ENCODE measurements around the gene IGSF3. TPM values are rescaled to one million over a fixed set of nuclear protein-coding genes. Genes with fewer than 3 reads are reported as not detected.

IGSF3 gene
- polyA plus RNA-seq, 3 donors from 2014 or later: not detected

GRCh38 chr1:116697548-116698243 is 30.2 kb upstream of the IGSF3 start:
- Mint-ChIP-seq H3K4me3 (no peak overlapping the region), H3K36me3 (no peaks in the 10 kb centered on the region), H3K9me3 (no peaks in the 10 kb centered on the region), H3K27me3 (ENCODE audit: low read depth in 3 of 3) (peaks cover 0 to 4% (median 4%) of the 10 kb centered on the region in 3 donors), H3K27ac (peak overlapping the region in 1 of 6 donors; percentile 3), H3K4me1 (no peaks in the 10 kb centered on the region)
- no peak for DNase-seq

GRCh38 chr1:116694524-116694923 is 27.0 kb upstream of the IGSF3 start:
- Mint-ChIP-seq H3K36me3 (no peaks in the 10 kb centered on the region), H3K4me1 (no peaks in the 10 kb centered on the region), H3K27me3 (ENCODE audit: low read depth in 3 of 3) (peaks cover 4 to 10% (median 5%) of the 10 kb centered on the region in 3 donors), H3K4me3 (no peak overlapping the region), H3K9me3 (no peaks in the 10 kb centered on the region), H3K27ac (no peak overlapping the region)
- no peak for DNase-seq

GRCh38 chr1:116693759-116694480 is 26.4 kb upstream of the IGSF3 start:
- no peaks in the 10 kb centered on the region for H3K36me3 Mint-ChIP-seq
- H3K27ac Mint-ChIP-seq: no peak overlapping the region
- no peaks in the 10 kb centered on the region for H3K4me1 Mint-ChIP-seq
- no peak overlapping the region for H3K4me3 Mint-ChIP-seq
- no peaks in the 10 kb centered on the region for H3K9me3 Mint-ChIP-seq
- H3K27me3 Mint-ChIP-seq (ENCODE audit: low read depth in 3 of 3): peaks cover 4 to 10% (median 5%) of the 10 kb centered on the region in 3 donors
- DNase-seq: no peak

- Mint-ChIP-seq H3K4me3 (no peak overlapping the region), H3K4me1 (no peaks in the 10 kb centered on the region), H3K27me3 (ENCODE audit: low read depth in 3 of 3) (peaks cover 5 to 10% (median 5%) of the 10 kb centered on the region in 3 donors), H3K9me3 (no peaks in the 10 kb centered on the region), H3K27ac (no peak overlapping the region), H3K36me3 (no peaks in the 10 kb centered on the region)
- no peak for DNase-seq
These were observed 25.3 kb upstream of the IGSF3 start for GRCh38 chr1:116692879-116693278.

GRCh38 chr1:116690849-116691406 is 23.4 kb upstream of the IGSF3 start:
- H3K27ac Mint-ChIP-seq: no peak overlapping the region
- H3K4me1 Mint-ChIP-seq: no peaks in the 10 kb centered on the region
- peaks cover 5 to 10% (median 6%) of the 10 kb centered on the region in 3 donors for H3K27me3 Mint-ChIP-seq (ENCODE audit: low read depth in 3 of 3)
- H3K36me3 Mint-ChIP-seq: no peaks in the 10 kb centered on the region
- no peak for DNase-seq
- no peaks in the 10 kb centered on the region for H3K9me3 Mint-ChIP-seq
- no peak overlapping the region for H3K4me3 Mint-ChIP-seq

GRCh38 chr1:116690396-116690848 is 22.9 kb upstream of the IGSF3 start:
- Mint-ChIP-seq H3K27ac (no peak overlapping the region), H3K27me3 (ENCODE audit: low read depth in 3 of 3) (peaks cover 5 to 10% (median 6%) of the 10 kb centered on the region in 3 donors), H3K4me3 (no peak overlapping the region), H3K36me3 (no peaks in the 10 kb centered on the region), H3K4me1 (no peaks in the 10 kb centered on the region), H3K9me3 (no peaks in the 10 kb centered on the region)
- no peak for DNase-seq

- Mint-ChIP-seq H3K9me3 (no peaks in the 10 kb centered on the region), H3K4me3 (no peak overlapping the region), H3K27ac (no peak overlapping the region), H3K4me1 (no peaks in the 10 kb centered on the region), H3K27me3 (ENCODE audit: low read depth in 3 of 3) (peaks cover 3 to 6% (median 6%) of the 10 kb centered on the region in 3 donors), H3K36me3 (no peaks in the 10 kb centered on the region)
- no peak for DNase-seq
These were observed 19.3 kb upstream of the IGSF3 start for GRCh38 chr1:116686723-116687352.

GRCh38 chr1:116686175-116686574 is 18.6 kb upstream of the IGSF3 start:
- peaks cover 0 to 6% (median 2%) of the 10 kb centered on the region in 3 donors for H3K27me3 Mint-ChIP-seq (ENCODE audit: low read depth in 3 of 3)
- no peak overlapping the region for H3K4me3 Mint-ChIP-seq
- no peak overlapping the region for H3K27ac Mint-ChIP-seq

GRCh38 chr1:116684575-116684974 is 17.0 kb upstream of the IGSF3 start:
- Mint-ChIP-seq H3K36me3 (no peaks in the 10 kb centered on the region), H3K27ac (no peak overlapping the region), H3K27me3 (ENCODE audit: low read depth in 3 of 3) (peaks cover 0 to 9% (median 0%) of the 10 kb centered on the region in 3 donors), H3K9me3 (no peaks in the 10 kb centered on the region), H3K4me1 (no peaks in the 10 kb centered on the region), H3K4me3 (no peak overlapping the region)
- DNase-seq: no peak

More at GRCh38 chr1:116686175-116686574, 18.6 kb upstream of the IGSF3 start:
- H3K4me1 Mint-ChIP-seq: no peaks in the 10 kb centered on the region
- H3K9me3 Mint-ChIP-seq: no peaks in the 10 kb centered on the region
- no peak for DNase-seq
- H3K36me3 Mint-ChIP-seq: no peaks in the 10 kb centered on the region

GRCh38 chr1:116682641-116683221 is 15.2 kb upstream of the IGSF3 start:
- no peak for DNase-seq
- no peaks in the 10 kb centered on the region for H3K9me3 Mint-ChIP-seq
- peaks cover 2 to 8% (median 6%) of the 10 kb centered on the region in 3 donors for H3K27me3 Mint-ChIP-seq (ENCODE audit: low read depth in 3 of 3)
- no peak overlapping the region for H3K27ac Mint-ChIP-seq
- H3K4me1 Mint-ChIP-seq: no peaks in the 10 kb centered on the region
- H3K36me3 Mint-ChIP-seq: no peaks in the 10 kb centered on the region
- H3K4me3 Mint-ChIP-seq: no peak overlapping the region

GRCh38 chr1:116681343-116681899 is 13.9 kb upstream of the IGSF3 start:
- Mint-ChIP-seq H3K4me1 (no peaks in the 10 kb centered on the region), H3K4me3 (no peak overlapping the region), H3K36me3 (no peaks in the 10 kb centered on the region), H3K27ac (no peak overlapping the region), H3K9me3 (no peaks in the 10 kb centered on the region), H3K27me3 (ENCODE audit: low read depth in 3 of 3) (peaks cover 2 to 10% (median 9%) of the 10 kb centered on the region in 3 donors)
- DNase-seq: no peak

- no peak for DNase-seq
- Mint-ChIP-seq H3K27ac (no peak overlapping the region), H3K9me3 (no peaks in the 10 kb centered on the region), H3K36me3 (no peaks in the 10 kb centered on the region), H3K4me3 (no peak overlapping the region), H3K4me1 (no peaks in the 10 kb centered on the region), H3K27me3 (ENCODE audit: low read depth in 3 of 3) (peaks cover 2 to 10% (median 9%) of the 10 kb centered on the region in 3 donors)
These were observed 13.2 kb upstream of the IGSF3 start for GRCh38 chr1:116680752-116681151.

GRCh38 chr1:116679828-116680628 is 12.5 kb upstream of the IGSF3 start:
- no peaks in the 10 kb centered on the region for H3K4me1 Mint-ChIP-seq
- no peak overlapping the region for H3K27ac Mint-ChIP-seq
- peaks cover 2 to 10% (median 9%) of the 10 kb centered on the region in 3 donors for H3K27me3 Mint-ChIP-seq (ENCODE audit: low read depth in 3 of 3)
- no peak for DNase-seq
- H3K4me3 Mint-ChIP-seq: no peak overlapping the region
- H3K9me3 Mint-ChIP-seq: peaks cover 0 to 2% (median 0%) of the 10 kb centered on the region in 6 donors
- H3K36me3 Mint-ChIP-seq: no peaks in the 10 kb centered on the region

Data from immature natural killer cell (primary cell).